CD14-positive monocyte (primary cell): ENCODE data around the gene ASCC3. TPM values are rescaled to one million over a fixed set of nuclear protein-coding genes. Genes with fewer than 3 reads are reported as not detected.

Experiments used
- DNase-seq, 3 donors: peaks; one replicate each; pipeline ENCODE4 v3.0.0-alpha.2; 2011 to 2022
- H2AFZ ChIP-seq: 2 replicates; pipeline ENCODE4 v1.6.0; 2012; ENCODE audit warnings: mild to moderate bottlenecking, low read depth, low read length, inconsistent platforms; ENCODE audit not compliant: insufficient read depth, poor library complexity, severe bottlenecking
- H3K27ac ChIP-seq, 2 donors: 1 replicate in 1 of 2; 2 replicates in 1 of 2; pipeline ENCODE4 v1.5.1; 2012 to 2013; ENCODE audit warnings: low read length in 2 of 2, control low read depth in 1 of 2, inconsistent platforms in 1 of 2, low read depth in 1 of 2, mild to moderate bottlenecking in 1 of 2
- H3K27me3 ChIP-seq, 2 donors: one replicate each; pipeline versions ENCODE4 v1.6.0 to v1.6.1; 2011 to 2013; ENCODE audit warnings: low read length in 2 of 2; ENCODE audit not compliant: control insufficient read depth in 2 of 2, insufficient read depth in 2 of 2
- H3K36me3 ChIP-seq, 2 donors: replicated peaks in 1 of 2; 1 replicate in 1 of 2; 2 replicates in 1 of 2; pipeline versions ENCODE4 v1.5.1 to v1.6.1; 2012 to 2013; ENCODE audit warnings: low read length in 2 of 2, control low read depth in 1 of 2, inconsistent platforms in 1 of 2, mild to moderate bottlenecking in 1 of 2; ENCODE audit not compliant: insufficient read depth in 2 of 2, control insufficient read depth in 1 of 2
- H3K4me1 ChIP-seq, 2 donors: 1 replicate in 1 of 2; 2 replicates in 1 of 2; pipeline versions ENCODE4 v1.5.1 to v1.6.1; 2012 to 2013; ENCODE audit warnings: low read length in 2 of 2, control low read depth in 1 of 2, inconsistent platforms in 1 of 2, mild to moderate bottlenecking in 1 of 2, moderate library complexity in 1 of 2; ENCODE audit not compliant: insufficient read depth in 2 of 2, control insufficient read depth in 1 of 2
- H3K4me2 ChIP-seq: replicated peaks from 2 replicates; pipeline ENCODE3; 2012; ENCODE audit warnings: low read length, moderate library complexity, mild to moderate bottlenecking; ENCODE audit not compliant: poor library complexity, severe bottlenecking; ENCODE audit errors: extremely low read depth
- H3K4me3 ChIP-seq, 3 experiments: fragments of 200-600 bp in 1 of 3; sonication (generic) in 1 of 3; replicated peaks in 1 of 3; 1 replicate in 2 of 3; 2 replicates in 1 of 3; pipeline ENCODE4 v1.5.1; 2011 to 2013; ENCODE audit warnings: low read length in 3 of 3, mild to moderate bottlenecking in 3 of 3, control low read depth in 2 of 3, low read depth in 2 of 3, inconsistent platforms in 1 of 3, moderate library complexity in 1 of 3
- H3K79me2 ChIP-seq: 2 replicates; pipeline ENCODE4 v1.6.0; 2012; ENCODE audit warnings: mild to moderate bottlenecking, control low read depth, inconsistent platforms, low read length, moderate library complexity; ENCODE audit not compliant: insufficient read depth
- H3K9ac ChIP-seq: 2 replicates; pipeline ENCODE4 v1.6.0; 2017; ENCODE audit warnings: low read length, mild to moderate bottlenecking; ENCODE audit not compliant: insufficient read depth, poor library complexity, severe bottlenecking
- H3K9me3 ChIP-seq, 2 donors: replicated peaks in 1 of 2; 1 replicate in 1 of 2; 2 replicates in 1 of 2; pipeline versions ENCODE4 v1.5.1 to v1.6.1; 2012 to 2013; ENCODE audit warnings: low read length in 2 of 2, control low read depth in 1 of 2; ENCODE audit not compliant: control insufficient read depth in 1 of 2, insufficient read depth in 1 of 2
- H4K20me1 ChIP-seq: 2 replicates; pipeline ENCODE4 v1.6.0; 2012; ENCODE audit warnings: mild to moderate bottlenecking, low read length, control low read depth, moderate library complexity; ENCODE audit not compliant: insufficient read depth
- H3K27ac Mint-ChIP-seq, 7 donors: one replicate each; pipeline ENCODE4 v1.8.0; 2020; ENCODE audit warnings: mild to moderate bottlenecking in 7 of 7, mixed read lengths in 7 of 7, moderate library complexity in 6 of 7, inconsistent platforms in 2 of 7
- H3K27me3 Mint-ChIP-seq, 3 donors: one replicate each; pipeline ENCODE4 v1.8.0; 2021 to 2022; ENCODE audit warnings: low read depth in 3 of 3, mild to moderate bottlenecking in 3 of 3, mixed read lengths in 3 of 3, moderate library complexity in 3 of 3, inconsistent platforms in 1 of 3
- H3K36me3 Mint-ChIP-seq, 2 donors: one replicate each; pipeline ENCODE4 v1.8.0; 2020; ENCODE audit warnings: mixed read lengths in 2 of 2, inconsistent platforms in 1 of 2, mild to moderate bottlenecking in 1 of 2
- H3K4me1 Mint-ChIP-seq: one replicate; pipeline ENCODE4 v1.8.0; 2020; ENCODE audit warnings: mild to moderate bottlenecking, mixed read lengths
- H3K4me3 Mint-ChIP-seq, 2 donors: one replicate each; pipeline ENCODE4 v1.8.0; 2020; ENCODE audit warnings: mild to moderate bottlenecking in 2 of 2, mixed read lengths in 2 of 2, moderate library complexity in 1 of 2
- H3K9me3 Mint-ChIP-seq, 7 donors: one replicate each; pipeline ENCODE4 v1.8.0; 2020 to 2022; ENCODE audit warnings: mixed read lengths in 7 of 7, mild to moderate bottlenecking in 6 of 7, moderate library complexity in 6 of 7, inconsistent platforms in 2 of 7
- CTCF ChIP-seq: fragments of 200-600 bp; IDR thresholded peaks from one replicate; pipeline ENCODE4 v1.8.0; 2022; ENCODE audit warnings: antibody characterized with exemption, mild to moderate bottlenecking
- WGBS: methylation state at CpG from one replicate; pipeline ENCODE4 v1.1.5; 2013; ENCODE audit warnings: missing lambda C conversion rate; ENCODE audit not compliant: insufficient coverage; 5-methylcytosine and 5-hydroxymethylcytosine counted together
- intact Hi-C, 2 donors: fragments of 100-400 bp; cut with micrococcal nuclease; formaldehyde crosslinking; loops; one replicate each; pipeline versions ENCODE4 v1.15.0 to v1.15.1; 2023
- polyA plus RNA-seq, 3 donors: library from polyadenylated mRNA; depleted of rRNA in 1 of 3; unstranded in 2 of 3; stranded (reverse) in 1 of 3; fragments of 300-500 nt in 2 of 3; fragments of >200 nt in 1 of 3; fragmentation: Illumina TruSeq in 2 of 3; gene quantifications; 1 replicate in 2 of 3; 2 replicates in 1 of 3; pipeline ENCODE4 v1.2.3, GENCODE V29; 2012 to 2021

The ASCC3 gene
- polyA plus RNA-seq, 3 donors, result 6.4 to 12.9 (median 10.6) TPM

GRCh38 chr6:100719883-100720682 lies 161.0 kb downstream of the ASCC3 start:
- Histone ChIP-seq H3K9me3 (no peaks in the 10 kb centered on the region), H4K20me1 (no peaks in the 10 kb centered on the region), H3K9ac (no peak overlapping the region), H3K4me2 (no peak overlapping the region), H3K36me3 (peaks cover 2 to 18% of the 10 kb centered on the region in 2 donors), H3K27me3 (no peaks in the 10 kb centered on the region), H3K79me2 (no peaks in the 10 kb centered on the region), H2AFZ (no peak overlapping the region), H3K4me1 (no peaks in the 10 kb centered on the region), H3K27ac (no peak overlapping the region), H3K4me3 (no peak overlapping the region)
- peaks cover 5% of the 10 kb centered on the region for H3K4me1 Mint-ChIP-seq
- no peak for DNase-seq
- no CpG with 5 or more reads among the region's 5 CpGs for WGBS
- intact Hi-C loops, result no loop called here
- H3K36me3 Mint-ChIP-seq, result peaks cover 10 to 20% of the 10 kb centered on the region in 2 donors
- no peak overlapping the region for H3K4me3 Mint-ChIP-seq
- H3K27me3 Mint-ChIP-seq, result no peaks in the 10 kb centered on the region
- peak overlapping the region in 2 of 7 donors; percentile 36 to 40 for H3K27ac Mint-ChIP-seq
- H3K9me3 Mint-ChIP-seq, result no peaks in the 10 kb centered on the region
- peak; percentile 49 for TF ChIP-seq CTCF

GRCh38 chr6:100712997-100713396 lies 168.1 kb downstream of the ASCC3 start:
- Histone ChIP-seq H2AFZ (no peak overlapping the region), H3K9me3 (no peaks in the 10 kb centered on the region), H3K9ac (no peak overlapping the region), H3K79me2 (no peaks in the 10 kb centered on the region), H3K4me3 (no peak overlapping the region), H3K27ac (no peak overlapping the region), H3K27me3 (no peaks in the 10 kb centered on the region), H3K4me1 (no peaks in the 10 kb centered on the region), H4K20me1 (no peaks in the 10 kb centered on the region), H3K4me2 (no peak overlapping the region), H3K36me3 (peaks cover 1 to 4% of the 10 kb centered on the region in 2 donors)
- Mint-ChIP-seq H3K27ac (no peak overlapping the region), H3K9me3 (no peaks in the 10 kb centered on the region), H3K27me3 (no peaks in the 10 kb centered on the region), H3K36me3 (peaks cover 16 to 22% of the 10 kb centered on the region in 2 donors), H3K4me1 (no peaks in the 10 kb centered on the region), H3K4me3 (no peak overlapping the region)
- DNase-seq, result no peak
- intact Hi-C loops, result no loop called here
- 100% methylated on average over 1 of the region's 6 CpGs for WGBS
- no peak for TF ChIP-seq CTCF
